Lower leg skin (tissue), 3 donors: ENCODE measurements around the gene TMEM9.

Experiments
- POLR2A ChIP-seq, 2 donors: fragments of 450-650 bp; IDR thresholded peaks; one replicate each; pipeline ENCODE4 v1.6.1; 2016 to 2017; ENCODE audit warnings: antibody characterized with exemption in 2 of 2, mild to moderate bottlenecking in 1 of 2, moderate library complexity in 1 of 2
- TF ChIP-seq, protein P1 (sequence below), 3 donors: fragments of 450-650 bp; IDR thresholded peaks; one replicate each; pipeline ENCODE4 v1.5.1; 2016; ENCODE audit warnings: antibody characterized with exemption in 3 of 3, mild to moderate bottlenecking in 3 of 3, moderate library complexity in 2 of 3

DNA sequence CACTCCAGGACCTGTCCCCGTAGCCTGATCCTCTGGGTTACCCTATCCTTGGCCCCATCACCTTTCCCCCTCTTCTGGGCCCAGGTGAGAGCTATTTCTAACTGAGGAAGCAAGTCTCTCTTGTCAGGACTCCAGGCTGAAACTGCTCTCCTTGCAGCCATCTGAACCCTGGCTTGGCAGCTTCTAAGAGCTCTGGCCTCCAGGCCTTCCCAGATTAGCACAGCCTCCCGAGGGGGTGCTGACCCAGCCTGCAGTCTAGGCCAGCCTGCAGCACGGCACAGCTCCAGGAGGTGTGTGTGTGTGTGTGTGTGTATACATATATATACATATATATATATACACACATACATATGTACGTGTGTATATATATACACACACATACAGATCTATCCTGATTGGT lies 59.4 kb downstream of the TMEM9 start:
- TF ChIP-seq, protein P1, sequence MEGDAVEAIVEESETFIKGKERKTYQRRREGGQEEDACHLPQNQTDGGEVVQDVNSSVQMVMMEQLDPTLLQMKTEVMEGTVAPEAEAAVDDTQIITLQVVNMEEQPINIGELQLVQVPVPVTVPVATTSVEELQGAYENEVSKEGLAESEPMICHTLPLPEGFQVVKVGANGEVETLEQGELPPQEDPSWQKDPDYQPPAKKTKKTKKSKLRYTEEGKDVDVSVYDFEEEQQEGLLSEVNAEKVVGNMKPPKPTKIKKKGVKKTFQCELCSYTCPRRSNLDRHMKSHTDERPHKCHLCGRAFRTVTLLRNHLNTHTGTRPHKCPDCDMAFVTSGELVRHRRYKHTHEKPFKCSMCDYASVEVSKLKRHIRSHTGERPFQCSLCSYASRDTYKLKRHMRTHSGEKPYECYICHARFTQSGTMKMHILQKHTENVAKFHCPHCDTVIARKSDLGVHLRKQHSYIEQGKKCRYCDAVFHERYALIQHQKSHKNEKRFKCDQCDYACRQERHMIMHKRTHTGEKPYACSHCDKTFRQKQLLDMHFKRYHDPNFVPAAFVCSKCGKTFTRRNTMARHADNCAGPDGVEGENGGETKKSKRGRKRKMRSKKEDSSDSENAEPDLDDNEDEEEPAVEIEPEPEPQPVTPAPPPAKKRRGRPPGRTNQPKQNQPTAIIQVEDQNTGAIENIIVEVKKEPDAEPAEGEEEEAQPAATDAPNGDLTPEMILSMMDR (IDR thresholded peaks at IDR 0.05), result no peak
- no peak for TF ChIP-seq POLR2A (IDR thresholded peaks at IDR 0.05)
